Heart left ventricle (tissue), 13 donors: ENCODE measurements around the gene ASPG.

Experiments
- POLR2A ChIP-seq, 2 donors: fragments of 450-650 bp; IDR thresholded peaks; one replicate each; pipeline ENCODE4 v1.6.1; 2017; ENCODE audit warnings: antibody characterized with exemption in 2 of 2, mild to moderate bottlenecking in 2 of 2, moderate library complexity in 2 of 2
- TF ChIP-seq, protein P1 (sequence below), 12 donors: fragments of 200-600 bp; sonication (generic) in 4 of 12; IDR thresholded peaks; one replicate each; pipeline versions ENCODE4 v1.5.0 to v1.8.0; 2018 to 2022; ENCODE audit warnings: antibody characterized with exemption in 12 of 12, mild to moderate bottlenecking in 5 of 12
- donor health status: ischemic (EF 13 %, LVEDD 7.1; RV severe dilation, severe dysfunction).
- donor health status: DM: no; HTN: yes; CAD: no.
- donor health status: DM: no; HTN: no; CAD: no.
- donor health status: ischemic (EF 25% LVEDD 6.9; RV normal size, moderate dysfunction).
- donor health status: ischemic (EF 25% LVEDD 5.7; RV mildly dilated, moderate dysfunction).
- donor health status: ischemic (EF 35%, LVEDD 5.7; RV mildly dilated, moderate dysfunction).
- donor health status: nonischemic (EF 11% LVEDD 7.7; RV severe dilation, severe dysfunction).
- donor health status: DM: yes; HTN: yes; CAD: no.
- donor health status: PGD.
- donor health status: ischemic (EF 29% LVEDD 5.4; RV normal size, mild dysfunction).
- donor health status: nonischemic (EF 23%, LVEDD 6.1; RV moderate dilation, normal function).

DNA sequence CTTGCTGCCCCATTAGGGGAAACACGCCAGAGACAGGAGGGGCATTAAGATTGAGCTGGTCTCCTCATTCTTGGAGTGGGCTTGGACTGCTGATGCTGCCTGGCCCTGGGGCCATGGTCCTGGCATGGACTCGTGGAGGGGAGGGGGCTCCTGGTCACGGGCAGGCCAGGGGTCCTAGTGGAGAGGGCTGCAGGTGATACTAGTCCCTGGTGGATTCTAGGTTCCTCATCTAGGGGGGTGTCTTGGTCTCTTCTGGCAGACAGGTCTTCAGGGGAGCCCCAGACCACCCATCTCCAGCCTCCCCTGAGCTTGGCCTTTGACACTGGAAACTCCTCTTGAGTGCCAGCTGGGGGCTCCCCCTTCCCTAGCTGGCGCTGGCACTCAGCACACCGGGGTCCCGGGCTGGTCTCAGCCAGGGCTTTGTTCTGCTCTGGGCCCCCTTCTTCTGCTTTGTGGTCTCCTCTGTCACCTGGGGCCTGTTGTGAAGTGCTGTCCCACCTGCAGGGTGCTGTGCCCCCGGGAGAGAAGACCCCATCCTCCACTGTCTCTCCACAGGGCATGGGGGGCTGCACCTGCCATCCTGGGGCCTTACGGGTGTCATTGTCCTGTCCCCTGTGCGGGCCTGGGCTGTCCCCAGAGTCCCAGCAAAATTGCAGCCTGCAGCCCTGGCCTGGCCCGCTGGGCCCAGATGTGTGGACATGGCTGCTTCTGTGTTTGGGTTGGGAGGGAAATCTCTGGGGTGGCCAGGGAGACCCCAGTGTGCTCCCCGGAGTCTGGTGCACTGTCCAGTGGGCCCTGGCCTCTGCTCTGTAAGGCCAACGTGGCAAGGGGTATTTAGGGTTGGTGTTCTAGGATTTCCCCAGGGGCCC lies 55.2 kb downstream of the ASPG start:
- TF ChIP-seq, protein P1, sequence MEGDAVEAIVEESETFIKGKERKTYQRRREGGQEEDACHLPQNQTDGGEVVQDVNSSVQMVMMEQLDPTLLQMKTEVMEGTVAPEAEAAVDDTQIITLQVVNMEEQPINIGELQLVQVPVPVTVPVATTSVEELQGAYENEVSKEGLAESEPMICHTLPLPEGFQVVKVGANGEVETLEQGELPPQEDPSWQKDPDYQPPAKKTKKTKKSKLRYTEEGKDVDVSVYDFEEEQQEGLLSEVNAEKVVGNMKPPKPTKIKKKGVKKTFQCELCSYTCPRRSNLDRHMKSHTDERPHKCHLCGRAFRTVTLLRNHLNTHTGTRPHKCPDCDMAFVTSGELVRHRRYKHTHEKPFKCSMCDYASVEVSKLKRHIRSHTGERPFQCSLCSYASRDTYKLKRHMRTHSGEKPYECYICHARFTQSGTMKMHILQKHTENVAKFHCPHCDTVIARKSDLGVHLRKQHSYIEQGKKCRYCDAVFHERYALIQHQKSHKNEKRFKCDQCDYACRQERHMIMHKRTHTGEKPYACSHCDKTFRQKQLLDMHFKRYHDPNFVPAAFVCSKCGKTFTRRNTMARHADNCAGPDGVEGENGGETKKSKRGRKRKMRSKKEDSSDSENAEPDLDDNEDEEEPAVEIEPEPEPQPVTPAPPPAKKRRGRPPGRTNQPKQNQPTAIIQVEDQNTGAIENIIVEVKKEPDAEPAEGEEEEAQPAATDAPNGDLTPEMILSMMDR (IDR thresholded peaks at IDR 0.05): no peak
- no peak for TF ChIP-seq POLR2A (IDR thresholded peaks at IDR 0.05)
